HepG2 (cell line): ENCODE results near the gene KRT15. TPM values are rescaled to one million over a fixed set of nuclear protein-coding genes. Genes with fewer than 3 reads are reported as not detected.

Experiments
- ATAC-seq: fragments of 200-7000 bp; cut with Tn5 transposase; 3 replicates; pipeline ENCODE4 v1.9.1; 2020; ENCODE audit warnings: mild to moderate bottlenecking, moderate library complexity
- BruUV-seq: library from RNA; stranded (reverse); fragments of 400-500 nt; replicated peaks from 2 replicates; lab custom pipeline; 2021; lab: Mats Ljungman, UMichigan
- CTCF ChIA-PET: fragments of 300-600 bp; formaldehyde crosslinking; extraction: SDS; loops from one replicate; lab custom pipeline; 2021; ENCODE audit warnings: low total read pairs, inconsistent platforms, low intra/inter-chr PET ratio; lab: Yijun Ruan, JAX
- POLR2A ChIA-PET: fragments of 350-600 bp; sonication (Branson Sonifier 250); formaldehyde crosslinking; loops from one replicate; lab custom pipeline; 2020; ENCODE audit warnings: antibody characterized with exemption, inconsistent platforms; lab: Yijun Ruan, JAX
- DNase-seq: peaks from one replicate; pipeline ENCODE4 v3.0.0-alpha.2; 2015; ENCODE audit warnings: low spot score
- FAIRE-seq: peaks from 3 replicates; lab custom pipeline; 2011; peaks lifted over from hg19 to GRCh38; lab: Jason Lieb, UNC
- H2AFZ ChIP-seq: one replicate; pipeline ENCODE4 v1.6.1; 2011; ENCODE audit warnings: low read length, inconsistent platforms
- H3K27ac ChIP-seq: fragments of 300-600 bp; 3 replicates; pipeline ENCODE4 v1.8.0; 2011; ENCODE audit warnings: mixed run types, mild to moderate bottlenecking, mixed read lengths, low read length, inconsistent platforms; ENCODE audit not compliant: insufficient read depth; ENCODE audit errors: extremely low read length
- H3K27me3 ChIP-seq, 2 experiments: fragments of 200-600 bp in 1 of 2; 2 replicates in 1 of 2; 3 replicates in 1 of 2; pipeline versions ENCODE4 v1.6.0 to v1.8.0; 2011; ENCODE audit warnings: low read length in 2 of 2, mild to moderate bottlenecking in 2 of 2, moderate library complexity in 2 of 2, inconsistent platforms in 1 of 2; ENCODE audit not compliant: insufficient read depth in 2 of 2, control insufficient read depth in 1 of 2
- H3K36me3 ChIP-seq, 2 experiments: fragments of 200-600 bp in 1 of 2; replicated peaks in 1 of 2; 2 replicates in 1 of 2; 3 replicates in 1 of 2; pipeline versions ENCODE4 v1.5.1 to v1.8.0; 2011; ENCODE audit warnings: low read length in 2 of 2, inconsistent platforms in 1 of 2; ENCODE audit not compliant: insufficient read depth in 2 of 2, control insufficient read depth in 1 of 2
- H3K4me1 ChIP-seq: 2 replicates; pipeline ENCODE4 v1.5.1; 2012; ENCODE audit warnings: low read length, inconsistent platforms; ENCODE audit not compliant: insufficient read depth
- H3K4me2 ChIP-seq: 2 replicates; pipeline ENCODE4 v1.6.0; 2011; ENCODE audit warnings: low read depth, low read length, inconsistent platforms
- H3K4me3 ChIP-seq, 3 experiments: fragments of 200-600 bp in 1 of 3; sonication (generic), shearing (Covaris generic) in 1 of 3; replicated peaks in 1 of 3; 2 replicates each; pipeline ENCODE4 v1.5.1; 2011 to 2016; ENCODE audit warnings: low read length in 3 of 3, inconsistent platforms in 2 of 3, low read depth in 2 of 3, mild to moderate bottlenecking in 2 of 3, control low read depth in 1 of 3, mixed read lengths in 1 of 3; ENCODE audit not compliant: insufficient read depth in 1 of 3
- H3K79me2 ChIP-seq: one replicate; pipeline ENCODE4 v1.6.1; 2011; ENCODE audit warnings: low read length, inconsistent platforms; ENCODE audit not compliant: insufficient read depth
- H3K9ac ChIP-seq: 2 replicates; pipeline ENCODE4 v1.6.0; 2011; ENCODE audit warnings: mild to moderate bottlenecking, low read depth, low read length, inconsistent platforms; ENCODE audit not compliant: insufficient read depth
- H3K9me3 ChIP-seq: 2 replicates; pipeline ENCODE4 v1.5.1; 2012; ENCODE audit warnings: mild to moderate bottlenecking, low read length
- H4K20me1 ChIP-seq: 2 replicates; pipeline ENCODE4 v1.6.0; 2011; ENCODE audit warnings: inconsistent platforms, mild to moderate bottlenecking, low read length, moderate library complexity; ENCODE audit not compliant: insufficient read depth
- CREB1 ChIP-seq, 2 experiments: fragments of 450-650 bp in 1 of 2; IDR thresholded peaks; 2 replicates each; pipeline ENCODE4 v1.6.1; 2016 to 2017; ENCODE audit warnings: control low read depth in 1 of 2, mild to moderate bottlenecking in 1 of 2, missing compliant biosample characterization in 1 of 2, missing genetic modification characterization in 1 of 2
- EP300 ChIP-seq, 3 experiments: sonication (generic) in 1 of 3; formaldehyde crosslinking in 1 of 3; IDR thresholded peaks; 2 replicates each; pipeline versions ENCODE4 v1.5.1 to v1.6.1; 2011 to 2020; ENCODE audit warnings: low read depth in 2 of 3, low read length in 2 of 3, borderline replicate concordance in 1 of 3, improper control_type of control experiment in 1 of 3, mild to moderate bottlenecking in 1 of 3, missing genetic modification reagents in 1 of 3, moderate library complexity in 1 of 3
- FOSL1 ChIP-seq: sonication (generic); formaldehyde crosslinking; IDR thresholded peaks from 2 replicates; pipeline ENCODE4 v1.9.0; 2021; ENCODE audit warnings: missing genetic modification reagents, borderline replicate concordance
- FOSL2 ChIP-seq: sonication (generic); formaldehyde crosslinking; IDR thresholded peaks from 2 replicates; pipeline ENCODE4 v1.4.0; 2020; ENCODE audit warnings: missing genetic modification reagents
- HIC2 ChIP-seq: sonication (generic); formaldehyde crosslinking; IDR thresholded peaks from 2 replicates; pipeline ENCODE4 v1.9.0; 2022; ENCODE audit warnings: low read depth, missing genetic modification reagents
- HOXA3 ChIP-seq: sonication (generic); formaldehyde crosslinking; IDR thresholded peaks from 2 replicates; pipeline ENCODE4 v1.5.0; 2020; ENCODE audit warnings: missing genetic modification reagents
- KAT8 ChIP-seq: IDR thresholded peaks from 2 replicates; pipeline ENCODE4 v1.6.1; 2016; ENCODE audit warnings: missing genetic modification reagents, missing compliant biosample characterization
- MED8 ChIP-seq: sonication (generic); formaldehyde crosslinking; IDR thresholded peaks from 2 replicates; pipeline ENCODE4 v1.8.1; 2023; ENCODE audit warnings: mild to moderate bottlenecking, missing genetic modification reagents; ENCODE audit not compliant: insufficient replicate concordance
- NFYB ChIP-seq: sonication (generic); formaldehyde crosslinking; IDR thresholded peaks from 2 replicates; pipeline ENCODE4 v1.4.0; 2020; ENCODE audit warnings: missing genetic modification reagents
- PRDM4 ChIP-seq: sonication (generic); formaldehyde crosslinking; IDR thresholded peaks from 2 replicates; pipeline ENCODE4 v1.9.0; 2021; ENCODE audit warnings: missing genetic modification reagents, borderline replicate concordance
- REXO4 ChIP-seq: sonication (generic); formaldehyde crosslinking; IDR thresholded peaks from 2 replicates; pipeline ENCODE4 v1.8.0; 2022; ENCODE audit warnings: missing genetic modification reagents, mild to moderate bottlenecking, borderline replicate concordance
- RFX1 ChIP-seq: fragments of 450-650 bp; IDR thresholded peaks from 2 replicates; pipeline ENCODE4 v1.6.1; 2017
- SAP130 ChIP-seq: IDR thresholded peaks from 2 replicates; pipeline ENCODE4 v1.6.1; 2016; ENCODE audit warnings: low read depth
- SRF ChIP-seq: IDR thresholded peaks from 2 replicates; pipeline ENCODE4 v1.6.1; 2011; ENCODE audit warnings: mild to moderate bottlenecking, low read depth, low read length, moderate library complexity
- ZKSCAN5 ChIP-seq: sonication (generic); formaldehyde crosslinking; IDR thresholded peaks from 2 replicates; pipeline ENCODE4 v1.5.1; 2020; ENCODE audit warnings: mild to moderate bottlenecking, missing genetic modification reagents
- ZNF629 ChIP-seq: sonication (generic); formaldehyde crosslinking; conservative IDR thresholded peaks from 2 replicates; pipeline ENCODE4 v1.5.0; 2020; ENCODE audit warnings: missing genetic modification reagents
- WGBS: methylation state at CpG from one replicate; pipeline ENCODE4 v1.1.6; 2017; ENCODE audit warnings: low lambda C conversion rate; 5-methylcytosine and 5-hydroxymethylcytosine counted together
- in situ Hi-C: cut with HindIII; loops from 2 replicates; pipeline ENCODE4 v1.10.0; 2017; ENCODE audit warnings: low pct_unique_long_range_greater_than_20kb; ENCODE audit not compliant: extremely low pct_ligation_motif_present
- intact Hi-C: fragments of 100-400 bp; cut with micrococcal nuclease; formaldehyde crosslinking; loops from one replicate; pipeline ENCODE4 v1.10.0; 2022; ENCODE audit not compliant: unreplicated experiment
- polyA plus RNA-seq, 8 experiments: library from polyadenylated mRNA; depleted of rRNA in 3 of 8; stranded (reverse) in 7 of 8; unstranded in 1 of 8; fragments of >200 nt; fragmentation: Illumina TruSeq in 4 of 8; extraction: Trizol in 4 of 8; gene quantifications; 2 replicates each; pipeline versions ENCODE4 v1.2.1 to v1.2.3, GENCODE V29; 2011 to 2016; ENCODE audit warnings: low read depth in 4 of 8, missing spikeins in 1 of 8, mixed read lengths in 1 of 8; ENCODE audit not compliant: insufficient read depth in 1 of 8
- total RNA-seq, 5 experiments: library from RNA; depleted of rRNA; stranded (reverse); fragments of >200 nt; fragmentation: Illumina TruSeq; extraction: Trizol; gene quantifications; 2 replicates each; pipeline ENCODE4 v1.2.3, GENCODE V29; 2016; ENCODE audit warnings: low read depth in 1 of 5
- TF ChIP-seq, protein P1 (sequence below): IDR thresholded peaks from 2 replicates; pipeline ENCODE4 v1.6.1; 2016; ENCODE audit warnings: missing genetic modification reagents, missing compliant biosample characterization

KRT15 gene
- total and polyA plus RNA-seq, 2 of the 13 experiments (the other 11 are each of a cell fraction or from before 2014, with no cell fraction given), result 0.46 to 0.63 TPM

GRCh38 chr17:41530062-41531048 is 11.7 kb upstream of the KRT15 start:
- ChIA-PET POLR2A (interaction anchor here (1.0 to 3.3 kb wide), 7 partner anchors 9 to 628 kb away, joined by 3 to 19 read pairs (median 3); no protein-coding TSS in a partner anchor), CTCF (interaction anchor here (0.9 kb wide), 1 partner anchor 19 kb away, joined by 3 read pairs; no protein-coding TSS in a partner anchor)
- Histone ChIP-seq H3K4me1 (peaks cover 56% of the 10 kb centered on the region), H3K27me3 (peaks cover 0 to 3% of the 10 kb centered on the region in 2 experiments; a peak in 1 of 5 replicates), H3K9me3 (no peaks in the 10 kb centered on the region), H3K9ac (peak overlapping the region; percentile 33), H3K4me2 (peak overlapping the region; percentile 84), H3K27ac (peak overlapping the region; percentile 7), H3K36me3 (no peaks in the 10 kb centered on the region), H3K4me3 (peak overlapping the region in 1 of 3 experiments; percentile 84; a peak in 1 of 6 replicates), H4K20me1 (no peaks in the 10 kb centered on the region), H2AFZ (no peak overlapping the region), H3K79me2 (peaks cover 7% of the 10 kb centered on the region)
- ATAC-seq, result peak; percentile 53
- intact Hi-C loops, result loop anchor here (10.0 kb wide), 1 partner anchor 116 kb away; no protein-coding TSS in a partner anchor
- WGBS, result 1% methylated on average over 6 of the region's 8 CpGs
- in situ Hi-C loops, result no loop called here
- BruUV-seq, result no TSS peak
- DNase-seq, result peak; percentile 85
- FAIRE-seq, result no peak
- TF ChIP-seq CREB1 (IDR thresholded peaks at IDR 0.05) (no peak), CREB1 (CRISPR knock-in tag; IDR thresholded peaks at IDR 0.05) (0 out of 2 replicates have a peak, but pooled peaks have one; percentile 30), FOSL1 (peak; percentile 16; the same call in 1 of the 2 replicates), EP300 (IDR thresholded peaks at IDR 0.05; ENCODE audit: low read depth in 2 of 2, low read length in 2 of 2) (peak in 1 of 2 experiments; percentile 35; a peak in 1 of 4 replicates), EP300 (CRISPR knock-in tag; IDR thresholded peaks at IDR 0.05; ENCODE audit: borderline replicate concordance) (no peak), REXO4 (CRISPR knock-in tag) (no peak), MED8 (CRISPR knock-in tag) (no peak), SAP130 (peak; percentile 26; the same call in 1 of the 2 replicates), ZKSCAN5 (CRISPR knock-in tag) (no peak), PRDM4 (CRISPR knock-in tag) (no peak), NFYB (peak; percentile 50), FOSL2 (CRISPR knock-in tag) (peak; percentile 87), HOXA3 (no peak), RFX1 (peak; percentile 23; the same call in 1 of the 2 replicates), HIC2 (CRISPR knock-in tag) (no peak), SRF (peak; percentile 73), KAT8 (0 out of 2 replicates have a peak, but pooled peaks have one; percentile 17), ZNF629 (CRISPR knock-in tag) (peak; percentile 75)
- TF ChIP-seq, protein P1, sequence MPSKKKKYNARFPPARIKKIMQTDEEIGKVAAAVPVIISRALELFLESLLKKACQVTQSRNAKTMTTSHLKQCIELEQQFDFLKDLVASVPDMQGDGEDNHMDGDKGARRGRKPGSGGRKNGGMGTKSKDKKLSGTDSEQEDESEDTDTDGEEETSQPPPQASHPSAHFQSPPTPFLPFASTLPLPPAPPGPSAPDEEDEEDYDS (CRISPR knock-in tag), result peak; percentile 60
